Measurements from ENCODE around the gene PRRG2. TPM values are rescaled to one million over a fixed set of nuclear protein-coding genes. Genes with fewer than 3 reads are reported as not detected.

Gene PRRG2
- 0.82 and 1.1 TPM in 2 replicates for total RNA-seq

DNA sequence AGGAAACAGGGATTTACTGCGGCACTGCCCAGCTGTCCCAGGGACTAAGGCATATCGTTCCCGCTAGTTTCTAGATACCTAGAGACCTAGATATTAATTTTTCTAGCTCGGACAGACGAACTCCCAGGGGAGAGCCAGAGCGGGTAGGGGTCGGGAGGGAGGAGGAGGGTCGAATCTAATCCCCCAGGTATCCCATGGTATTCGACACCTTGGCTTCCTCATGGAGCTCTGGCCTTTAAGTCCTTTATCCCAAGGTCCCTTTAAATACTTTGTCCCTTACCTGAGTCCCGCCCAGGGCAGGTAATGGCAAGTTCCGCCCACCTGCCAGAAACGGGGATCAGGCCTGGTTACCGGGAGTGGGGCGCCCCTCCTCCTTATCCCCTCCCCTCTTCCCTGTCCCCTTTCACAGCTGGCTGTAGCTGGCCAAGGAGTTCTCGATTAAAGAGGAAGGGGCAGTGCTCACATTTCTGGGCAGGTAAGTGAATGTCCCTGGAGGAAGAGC is at the start of gene PRRG2:
TSS of gene PRRG2 (plus strand) at position 310 of the 502 bp plus-strand sequence. CDS start 1,904 bp downstream, outside the sequence.
- intact Hi-C loops (cut with micrococcal nuclease), result no loop called here

DNA sequence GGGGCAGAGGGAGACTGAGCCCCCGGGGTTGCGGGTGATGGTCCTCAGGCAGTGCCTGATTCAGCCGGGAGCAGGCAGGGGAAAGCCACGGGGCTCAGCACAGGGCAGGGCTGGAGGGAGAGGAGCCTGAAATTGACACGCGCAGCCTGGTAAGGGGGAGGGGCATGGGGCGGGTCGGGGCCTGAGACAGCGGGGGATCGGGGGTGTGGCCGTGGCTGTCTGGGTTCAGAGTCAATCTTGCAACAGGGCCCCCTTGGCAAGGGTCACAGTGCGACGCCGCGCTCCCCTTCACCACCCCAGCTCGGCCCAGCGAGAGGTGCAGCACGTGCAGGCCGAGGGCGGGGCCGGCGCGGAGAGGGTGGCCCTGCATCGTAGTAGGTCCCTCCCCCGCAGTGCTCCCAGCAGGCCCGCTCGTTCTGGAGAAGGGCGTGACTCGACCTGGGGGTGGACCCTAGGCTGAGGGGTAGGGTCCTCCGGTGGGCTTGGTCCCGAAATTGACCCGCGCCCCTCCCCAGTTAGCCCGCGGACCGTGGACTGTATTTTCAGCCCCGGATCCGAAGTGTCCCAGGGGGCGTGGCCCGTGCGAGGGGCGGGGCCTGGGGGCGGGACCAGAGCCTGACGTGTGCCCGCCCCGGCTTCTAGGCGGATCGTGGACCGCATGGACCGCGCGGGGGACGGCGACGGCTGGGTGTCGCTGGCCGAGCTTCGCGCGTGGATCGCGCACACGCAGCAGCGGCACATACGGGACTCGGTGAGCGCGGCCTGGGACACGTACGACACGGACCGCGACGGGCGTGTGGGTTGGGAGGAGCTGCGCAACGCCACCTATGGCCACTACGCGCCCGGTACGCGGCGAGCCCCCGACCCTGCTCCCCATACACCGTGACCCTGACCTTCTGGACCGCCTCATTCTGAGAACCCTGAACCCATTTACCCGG is 47.3 kb upstream of the PRRG2 start:
- intact Hi-C loops (cut with micrococcal nuclease), result no loop called here

DNA sequence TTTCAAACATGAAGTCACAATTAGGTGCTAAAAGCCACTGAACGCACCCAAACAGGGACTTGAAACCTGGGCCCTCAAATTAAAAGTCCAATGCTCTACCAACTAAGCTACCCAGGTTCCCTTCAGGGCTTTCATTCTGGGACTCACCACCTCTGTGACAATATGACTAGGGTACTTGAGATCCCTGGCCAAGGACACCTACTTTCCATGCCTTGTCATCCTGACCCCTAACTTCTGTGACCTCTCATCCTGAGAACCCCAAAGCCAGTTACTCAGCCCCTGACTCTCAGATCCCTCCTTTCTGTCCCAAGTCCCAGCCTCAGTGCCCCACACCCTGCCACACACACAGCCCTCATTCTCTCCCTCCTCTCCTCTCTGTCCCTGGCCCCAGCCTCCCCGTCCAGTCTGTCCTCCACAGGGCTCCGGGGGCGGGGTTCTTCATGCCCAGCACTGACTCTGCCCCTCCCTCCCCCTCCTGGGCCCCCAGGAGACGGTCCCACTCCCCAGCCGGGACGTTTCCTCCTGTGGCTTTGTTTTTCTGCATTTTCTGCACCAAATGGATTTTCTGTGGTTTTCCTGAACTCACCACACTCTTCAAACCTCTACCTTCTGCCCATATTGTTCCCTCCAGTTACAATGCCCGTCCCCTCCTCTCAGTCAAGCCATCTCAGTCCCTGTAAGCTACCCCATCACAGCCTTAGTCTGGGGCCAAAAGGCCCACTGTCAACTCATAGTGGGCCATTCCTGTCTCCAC is 46.3 kb upstream of the PRRG2 start:
- intact Hi-C loops (cut with micrococcal nuclease), result no loop called here

DNA sequence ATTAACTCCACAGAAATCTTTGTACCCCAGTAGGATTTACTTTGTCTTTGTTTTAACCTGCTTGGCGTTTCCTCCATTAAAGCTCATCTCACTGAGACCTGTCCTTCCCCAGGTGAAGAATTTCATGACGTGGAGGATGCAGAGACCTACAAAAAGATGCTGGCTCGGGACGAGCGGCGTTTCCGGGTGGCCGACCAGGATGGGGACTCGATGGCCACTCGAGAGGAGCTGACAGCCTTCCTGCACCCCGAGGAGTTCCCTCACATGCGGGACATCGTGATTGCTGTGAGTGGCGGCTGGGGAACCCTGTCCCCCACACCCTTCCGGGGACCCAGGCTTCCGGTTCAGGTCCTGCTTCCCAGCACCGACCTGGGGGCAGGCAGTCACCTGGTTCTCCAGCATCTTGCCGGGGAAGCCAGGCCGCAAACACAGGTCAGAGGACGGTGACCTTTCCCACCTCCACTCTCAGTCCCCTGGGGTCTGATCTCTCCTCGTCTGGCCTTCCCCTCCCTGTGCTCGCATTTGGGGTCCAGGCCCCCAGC is 44.1 kb upstream of the PRRG2 start:
- intact Hi-C loops (cut with micrococcal nuclease), result no loop called here

DNA sequence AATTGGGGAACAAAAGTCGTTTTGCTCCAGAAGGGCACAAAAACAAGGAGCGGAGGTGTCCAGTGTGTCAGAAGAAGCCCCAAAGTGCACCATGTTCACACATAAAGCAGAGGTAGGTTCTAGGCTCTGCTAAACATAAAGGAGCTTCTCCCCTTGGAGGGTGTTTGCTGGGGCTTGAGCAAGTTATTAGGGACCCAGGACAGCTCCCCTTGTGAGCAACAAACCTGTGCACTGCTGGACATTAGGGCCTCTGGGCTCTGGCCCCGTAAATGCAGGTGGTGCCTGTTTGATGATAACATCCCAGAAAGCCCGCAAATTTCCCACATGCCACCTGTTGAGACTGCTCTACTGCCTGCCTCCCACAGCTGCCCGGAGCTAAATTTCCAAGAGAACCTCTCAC is 42.5 kb upstream of the PRRG2 start:
- intact Hi-C loops (cut with micrococcal nuclease), result no loop called here

DNA sequence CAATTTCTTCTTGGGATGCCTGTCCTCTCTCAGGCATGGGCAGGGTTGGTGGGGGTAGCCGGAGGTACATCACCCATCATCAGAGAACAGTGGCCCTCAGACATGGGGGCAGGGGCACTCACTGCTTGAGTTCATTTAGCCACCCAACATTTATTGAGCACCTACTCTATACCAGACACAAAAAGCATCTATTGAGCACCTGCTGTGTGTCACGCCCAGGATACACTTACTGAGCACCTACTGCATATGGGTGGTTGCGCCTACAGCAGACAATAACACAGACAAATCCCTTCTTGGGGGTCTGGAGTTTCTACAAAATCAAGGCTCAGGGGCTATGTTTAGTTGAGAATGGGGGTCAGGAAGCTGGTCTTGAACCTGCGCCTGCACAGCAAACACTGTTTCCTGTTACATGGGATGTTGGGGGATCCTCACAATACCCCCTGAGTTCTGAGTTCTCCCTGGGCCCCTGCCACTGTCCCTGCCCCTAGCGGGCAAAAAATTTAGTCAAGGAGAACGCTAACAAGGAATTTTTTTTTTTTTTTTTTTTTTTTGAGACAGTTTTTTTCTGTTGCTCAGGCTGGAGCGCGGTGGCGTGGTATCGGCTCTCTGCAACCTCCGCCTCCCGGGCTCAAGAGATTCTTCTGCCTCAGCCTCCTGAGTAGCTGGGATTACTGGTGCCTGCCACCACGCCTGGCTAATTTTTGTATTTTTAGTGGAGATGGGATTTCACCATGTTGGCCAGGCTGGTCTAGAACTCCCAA is 41.7 kb upstream of the PRRG2 start:
- intact Hi-C loops (cut with micrococcal nuclease), result no loop called here

DNA sequence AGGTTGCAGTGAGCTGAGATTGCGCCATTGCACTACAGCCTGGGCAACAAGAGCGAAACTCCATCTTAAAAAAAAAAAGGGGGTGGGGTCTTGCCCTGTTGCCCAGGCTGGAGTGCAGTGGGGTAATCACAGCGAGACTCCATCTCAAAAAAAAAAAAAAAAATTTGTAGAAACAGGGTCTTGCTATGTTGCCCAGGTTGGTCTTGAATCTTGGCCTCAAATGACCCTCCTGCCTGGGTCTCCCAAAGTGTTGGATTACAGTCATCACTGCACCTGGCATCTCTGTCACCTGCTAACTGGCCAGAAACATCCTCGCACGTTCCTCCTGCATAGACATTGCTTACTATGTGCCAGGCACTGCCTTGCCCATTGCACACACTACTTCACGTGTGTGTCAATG is 39.2 kb upstream of the PRRG2 start:
- intact Hi-C loops (cut with micrococcal nuclease), result no loop called here

DNA sequence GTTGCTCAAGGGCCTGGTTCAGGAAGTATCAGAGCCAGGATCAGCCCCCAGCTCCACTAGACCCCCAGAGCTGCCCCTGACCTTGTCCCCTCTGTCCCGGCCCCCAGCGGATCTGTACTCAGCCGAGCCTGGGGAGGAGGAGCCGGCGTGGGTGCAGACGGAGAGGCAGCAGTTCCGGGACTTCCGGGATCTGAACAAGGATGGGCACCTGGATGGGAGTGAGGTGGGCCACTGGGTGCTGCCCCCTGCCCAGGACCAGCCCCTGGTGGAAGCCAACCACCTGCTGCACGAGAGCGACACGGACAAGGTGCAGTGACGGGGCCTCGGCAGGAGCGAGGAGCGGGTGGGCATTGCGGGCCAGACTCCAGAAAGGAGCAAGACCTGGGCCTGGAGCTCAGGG is 38.7 kb upstream of the PRRG2 start:
- intact Hi-C loops (cut with micrococcal nuclease), result no loop called here

DNA sequence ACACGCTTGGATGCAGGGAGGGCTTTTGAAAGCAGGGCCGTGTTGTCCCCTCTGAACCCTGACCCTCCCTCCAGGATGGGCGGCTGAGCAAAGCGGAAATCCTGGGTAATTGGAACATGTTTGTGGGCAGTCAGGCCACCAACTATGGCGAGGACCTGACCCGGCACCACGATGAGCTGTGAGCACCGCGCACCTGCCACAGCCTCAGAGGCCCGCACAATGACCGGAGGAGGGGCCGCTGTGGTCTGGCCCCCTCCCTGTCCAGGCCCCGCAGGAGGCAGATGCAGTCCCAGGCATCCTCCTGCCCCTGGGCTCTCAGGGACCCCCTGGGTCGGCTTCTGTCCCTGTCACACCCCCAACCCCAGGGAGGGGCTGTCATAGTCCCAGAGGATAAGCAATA is 38.1 kb upstream of the PRRG2 start:
- intact Hi-C loops (cut with micrococcal nuclease), result no loop called here

DNA sequence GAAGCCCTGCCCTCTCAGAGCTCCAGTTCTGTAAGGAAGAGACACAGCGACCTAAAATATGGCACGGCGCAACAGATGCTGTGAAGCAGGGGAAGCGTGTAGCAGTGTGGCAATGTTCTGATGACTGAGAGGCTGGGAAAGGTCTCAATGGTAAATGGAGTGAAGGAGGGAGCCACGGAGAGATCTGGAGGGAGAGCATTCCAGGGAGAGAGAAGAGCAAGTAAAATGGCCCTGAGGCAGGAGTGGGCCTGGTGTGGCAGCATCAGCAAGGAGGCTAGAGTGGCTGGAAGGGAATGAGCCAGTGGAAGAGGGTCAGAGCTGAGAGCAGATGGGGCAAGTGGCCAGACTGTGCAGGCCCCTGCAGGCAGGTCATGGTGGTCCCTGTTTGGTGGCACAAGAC is 37.0 kb upstream of the PRRG2 start:
- intact Hi-C loops (cut with micrococcal nuclease), result no loop called here

DNA sequence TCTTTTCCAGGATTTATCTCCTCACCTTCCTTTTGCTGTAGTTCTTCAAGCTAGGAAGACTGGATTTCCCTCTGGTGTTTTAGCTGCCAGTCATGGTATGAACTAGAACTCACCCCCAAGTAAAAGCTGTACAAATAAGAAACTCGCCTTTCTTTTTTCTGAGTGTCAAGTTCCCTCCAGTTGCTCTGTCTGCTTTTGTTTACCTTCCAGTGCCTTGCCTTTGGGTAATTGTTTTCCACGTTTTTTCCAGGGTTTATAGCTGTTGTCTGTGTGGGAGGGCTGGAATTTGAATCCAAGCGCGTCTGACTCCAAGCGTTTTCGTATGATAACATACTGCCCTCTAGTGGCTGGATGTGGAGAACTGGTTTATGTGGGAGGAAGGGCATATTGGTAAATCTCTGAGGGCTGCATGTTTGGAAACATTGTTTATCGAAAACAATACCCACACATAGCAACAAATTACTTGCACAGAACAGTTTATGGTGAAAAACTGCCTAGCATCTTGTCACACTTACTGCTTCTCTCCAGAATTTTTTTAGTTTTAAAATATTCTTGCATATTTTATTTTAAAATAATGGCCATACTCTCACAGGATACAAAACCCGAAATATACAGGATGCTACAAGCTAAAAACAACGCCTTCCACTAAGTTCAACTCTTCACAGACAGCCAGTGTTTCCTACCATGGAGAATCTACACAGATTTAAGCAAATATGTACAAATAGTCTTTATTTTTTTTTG is 34.1 kb upstream of the PRRG2 start:
- intact Hi-C loops (cut with micrococcal nuclease), result loop anchor here (1.0 to 2.0 kb wide), 3 partner anchors 23 to 72 kb away; partner anchors contain the start of gene FLT3LG

DNA sequence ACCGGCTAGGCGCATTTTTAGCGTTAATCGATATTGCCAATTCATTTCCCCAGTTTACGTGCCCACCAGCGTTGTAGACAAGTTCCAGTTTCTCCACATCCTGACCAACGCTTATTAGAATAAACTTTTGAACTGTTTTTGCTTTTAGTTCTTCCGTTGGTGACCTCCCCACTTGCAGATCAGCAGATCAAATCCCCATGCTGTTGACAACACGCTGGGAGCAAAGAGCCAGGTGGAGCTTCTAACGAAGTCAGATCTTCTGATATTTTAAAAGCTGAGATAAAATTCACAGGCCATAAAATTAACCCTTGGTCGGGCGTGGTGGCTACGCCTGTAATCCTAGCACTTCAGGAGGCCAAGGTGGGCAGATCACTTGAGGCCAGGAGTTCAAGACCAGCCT is 32.1 kb upstream of the PRRG2 start:
- intact Hi-C loops (cut with micrococcal nuclease), result no loop called here

DNA sequence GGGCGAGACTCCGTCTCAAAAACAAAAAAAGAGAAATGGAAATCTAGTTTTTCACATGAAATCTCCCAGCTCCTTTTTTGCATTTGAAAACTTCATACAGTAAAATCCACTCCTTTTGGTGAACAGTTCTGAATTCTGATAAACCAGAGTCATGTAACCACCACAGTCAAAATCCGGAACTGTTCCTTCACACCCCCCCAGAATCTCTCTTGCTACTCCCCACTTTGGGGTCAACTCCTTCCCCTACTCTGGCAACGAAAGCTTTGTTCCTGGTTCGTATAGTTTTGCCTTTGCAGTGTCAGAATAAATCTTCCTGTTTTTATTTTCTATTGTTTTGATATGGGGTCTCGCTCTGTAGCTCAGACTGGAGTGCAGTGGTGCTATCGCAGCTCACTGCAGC is 29.6 kb upstream of the PRRG2 start:
- intact Hi-C loops (cut with micrococcal nuclease), result no loop called here

DNA sequence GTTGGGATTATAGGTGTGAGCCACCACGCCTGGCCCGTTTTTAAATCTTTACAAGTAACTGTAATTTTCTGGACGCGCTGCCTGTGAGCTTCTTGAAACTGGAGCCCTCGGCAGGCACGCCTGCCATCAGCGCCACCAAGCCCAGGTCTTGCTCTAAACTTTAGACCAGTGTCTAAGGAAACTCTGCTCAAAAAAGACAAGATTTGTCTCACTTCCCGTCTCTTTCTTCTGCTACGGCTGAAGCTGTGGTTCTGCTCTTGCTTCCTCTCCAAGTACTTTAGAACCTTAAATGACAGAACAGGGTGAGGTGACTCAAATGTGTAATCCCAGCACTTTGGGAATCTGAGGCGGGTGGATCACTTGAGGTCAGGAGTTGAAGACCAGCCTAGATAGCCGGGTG is 28.4 kb upstream of the PRRG2 start:
- intact Hi-C loops (cut with micrococcal nuclease), result no loop called here

DNA sequence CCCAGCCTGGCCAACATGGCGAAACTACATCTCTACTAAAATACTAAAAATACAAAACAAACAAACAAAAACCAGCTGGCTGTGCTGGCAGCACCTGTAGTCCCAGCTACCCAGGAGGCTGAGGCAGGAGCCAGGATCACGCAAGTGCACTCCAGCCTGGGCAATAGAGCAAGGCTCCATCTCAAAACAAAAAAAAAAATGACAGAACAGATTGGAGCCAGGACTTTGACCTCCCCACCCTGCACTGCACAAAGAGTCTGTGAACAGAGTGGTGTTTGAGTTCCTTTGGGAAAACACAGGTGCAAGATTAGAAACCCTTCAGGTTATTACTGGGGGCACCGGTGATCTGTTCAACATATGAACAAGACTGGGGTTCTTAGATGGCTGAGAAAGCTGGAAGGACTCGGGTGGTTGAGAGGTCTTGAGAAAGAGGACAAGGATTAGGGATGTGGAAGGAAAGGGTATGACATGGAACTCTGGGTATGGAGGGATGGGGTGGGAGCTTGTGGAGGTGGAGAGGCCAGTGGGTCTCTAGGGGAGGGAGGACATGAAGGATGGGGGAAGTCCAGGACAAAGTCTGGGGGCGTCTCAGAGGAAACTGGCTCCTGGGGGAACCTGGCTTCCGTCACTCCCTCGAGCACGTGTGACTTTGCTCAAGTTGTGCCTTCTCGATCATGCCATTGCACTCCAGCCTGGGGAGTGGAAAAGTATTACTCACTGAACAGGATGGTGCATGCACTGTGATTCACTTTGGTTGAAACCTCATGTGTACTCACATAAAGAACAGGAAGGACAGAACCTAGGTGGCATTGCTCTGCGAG is 27.5 kb upstream of the PRRG2 start:
- intact Hi-C loops (cut with micrococcal nuclease), result loop anchor here (1.0 kb wide), 1 partner anchor 11 kb away; no protein-coding TSS in a partner anchor

DNA sequence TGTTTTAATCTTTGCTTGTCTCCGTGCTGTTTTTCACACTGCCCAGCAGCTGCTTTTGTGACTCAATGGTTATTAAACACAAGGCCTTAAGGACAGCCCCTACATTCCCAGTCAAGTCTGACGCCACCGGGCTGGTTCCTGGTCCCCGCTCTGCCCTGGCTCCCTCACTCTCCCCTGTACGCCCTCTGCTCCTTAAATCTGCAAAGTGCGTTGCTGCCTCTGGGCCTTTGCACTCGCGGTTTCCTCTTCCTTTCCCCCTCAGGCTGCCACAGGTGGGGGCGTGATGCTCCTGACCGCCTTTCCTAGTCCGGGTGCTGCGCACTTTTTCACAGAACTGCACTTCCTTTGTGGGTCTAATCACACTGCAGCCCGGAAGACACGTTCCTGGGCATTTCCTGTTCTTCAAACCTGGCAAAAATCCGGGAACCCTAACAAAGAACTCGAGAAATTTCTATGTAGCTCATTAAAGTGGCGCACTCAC is 26.4 kb upstream of the PRRG2 start:
- intact Hi-C loops (cut with micrococcal nuclease), result loop anchor here (1.0 kb wide), 1 partner anchor 10 kb away; no protein-coding TSS in a partner anchor

DNA sequence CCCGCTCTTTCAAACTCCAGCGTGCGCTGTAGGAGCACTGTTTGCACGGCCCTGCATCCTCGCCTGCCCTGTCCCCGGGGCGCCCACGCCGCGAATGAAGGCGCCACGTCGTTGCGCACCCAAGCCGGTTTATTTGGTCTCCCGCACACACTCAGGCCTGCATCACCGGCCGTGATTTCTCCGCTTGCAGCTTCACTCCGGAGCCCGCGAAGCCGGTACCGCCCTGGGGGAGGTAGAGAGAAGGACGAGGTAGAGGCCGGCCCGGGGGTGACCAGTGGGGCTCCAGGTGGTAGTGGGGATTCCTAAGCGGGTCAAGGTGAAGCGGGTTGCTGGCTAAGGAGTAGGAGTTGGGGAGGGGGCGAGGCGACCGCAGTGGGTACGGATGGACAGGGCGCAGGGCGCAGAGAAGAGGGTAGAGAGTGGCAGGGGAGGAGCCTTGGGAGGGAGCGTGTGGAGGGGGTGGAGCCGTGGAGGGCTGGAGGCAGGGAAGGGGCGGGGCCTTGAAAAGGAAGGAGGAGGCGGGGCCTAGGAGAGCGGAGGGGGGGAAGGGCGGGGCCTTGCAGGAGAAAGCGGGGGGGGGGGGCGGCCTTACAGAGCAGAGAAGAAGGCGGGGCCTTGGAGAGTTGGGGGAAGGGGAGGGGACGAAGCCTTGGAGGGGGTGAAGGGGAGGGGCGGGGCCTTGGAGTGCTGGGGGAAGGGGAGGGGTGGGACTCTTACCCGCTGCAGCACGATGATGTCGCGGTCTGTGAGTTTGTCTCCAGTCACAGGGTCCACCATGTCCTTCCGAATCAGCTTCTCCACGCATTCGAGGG is 25.3 kb upstream of the PRRG2 start:
- intact Hi-C loops (cut with micrococcal nuclease), result no loop called here
